Choroid plexus epithelial cell (primary cell): ENCODE data around the gene LRP11.
"Not testable (repeated sequence)": the region's sequence is repeated elsewhere in the genome, so short reads cannot be mapped to it uniquely, and the experiment has no call there.

Experiments
- DNase-seq: peaks from one replicate; pipeline ENCODE4 v3.0.0-alpha.2; 2010; ENCODE audit warnings: low read depth
- H3K4me3 ChIP-seq: 2 replicates; pipeline ENCODE4 v1.5.1; 2011; ENCODE audit warnings: low read depth, mild to moderate bottlenecking, control low read depth, low read length, moderate library complexity
- CTCF ChIP-seq: conservative IDR thresholded peaks from 2 replicates; pipeline ENCODE4 v1.5.1; 2011; ENCODE audit warnings: low read depth, mild to moderate bottlenecking, control low read depth, inconsistent platforms, low read length, moderate library complexity

LRP11 gene

DNA sequence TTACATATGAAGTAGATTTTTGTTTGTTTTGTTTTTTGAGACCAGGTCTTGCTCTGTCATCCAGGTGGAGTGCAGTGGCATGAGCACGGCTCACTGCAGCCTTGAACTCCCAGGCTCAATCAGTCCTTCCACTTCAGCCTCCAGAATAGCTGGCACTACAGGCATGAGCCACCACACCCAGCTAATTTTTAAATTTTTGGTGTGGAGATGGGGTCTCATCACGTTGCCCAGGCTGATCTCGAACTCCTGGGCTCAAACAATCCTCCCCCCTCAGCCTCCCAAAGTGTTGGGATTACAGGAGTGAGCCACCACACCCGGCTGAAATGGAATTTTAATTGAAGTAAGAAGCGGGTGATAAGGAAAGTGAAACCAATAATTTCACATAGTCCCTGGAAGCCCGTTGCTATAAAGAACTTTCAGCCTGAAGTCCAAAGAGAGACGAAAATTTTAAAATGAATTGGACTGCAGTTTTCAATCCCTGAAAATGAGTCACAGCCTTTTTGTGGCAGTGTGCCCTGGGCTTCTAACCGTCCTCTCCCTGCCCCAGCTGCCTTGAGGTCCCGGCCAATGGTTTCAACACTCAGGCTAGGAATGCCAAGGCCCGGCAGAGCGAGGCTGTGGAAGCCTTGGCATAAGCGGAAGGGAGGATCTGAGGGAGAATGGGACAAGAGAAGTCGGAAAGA is 33.0 kb upstream of the LRP11 start:
- no peak overlapping the region for H3K4me3 ChIP-seq
- DNase-seq, result peak; percentile 78
- no peak for TF ChIP-seq CTCF

DNA sequence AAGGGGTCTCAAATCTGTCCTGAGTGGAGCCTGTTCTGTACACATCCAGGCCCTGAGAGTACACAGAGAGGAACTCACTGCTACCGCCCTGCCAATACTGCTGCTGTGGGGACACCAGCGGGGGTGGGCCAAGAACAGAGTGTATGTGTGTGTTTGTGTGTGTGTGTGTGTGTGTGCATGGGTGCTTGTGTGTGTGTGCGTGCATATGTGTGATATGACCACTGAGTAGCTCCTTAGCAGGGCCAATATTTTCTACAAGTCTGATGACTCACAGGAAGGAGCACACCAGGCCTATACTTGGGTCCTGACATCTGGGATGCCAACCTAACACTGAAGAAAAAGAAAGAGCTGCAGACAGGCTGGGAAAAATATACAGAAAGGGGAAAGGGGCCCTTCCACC is 32.3 kb upstream of the LRP11 start:
- TF ChIP-seq CTCF, result no peak
- no peak overlapping the region for H3K4me3 ChIP-seq
- peak; percentile 54 for DNase-seq

GRCh38 chr6:149895833-149896271 is 31.7 kb upstream of the LRP11 start:
- H3K4me3 ChIP-seq, result no peak overlapping the region
- TF ChIP-seq CTCF, result no peak
- peak; percentile 66 for DNase-seq

GRCh38 chr6:149895048-149895590 is 31.0 kb upstream of the LRP11 start:
- no peak for TF ChIP-seq CTCF
- H3K4me3 ChIP-seq, result no peak overlapping the region
- peak; percentile 77 for DNase-seq

- DNase-seq, H3K4me3 ChIP-seq: not testable (repeated sequence)
Measured at GRCh38 chr6:149891864-149892263, 27.7 kb upstream of the LRP11 start.

DNA sequence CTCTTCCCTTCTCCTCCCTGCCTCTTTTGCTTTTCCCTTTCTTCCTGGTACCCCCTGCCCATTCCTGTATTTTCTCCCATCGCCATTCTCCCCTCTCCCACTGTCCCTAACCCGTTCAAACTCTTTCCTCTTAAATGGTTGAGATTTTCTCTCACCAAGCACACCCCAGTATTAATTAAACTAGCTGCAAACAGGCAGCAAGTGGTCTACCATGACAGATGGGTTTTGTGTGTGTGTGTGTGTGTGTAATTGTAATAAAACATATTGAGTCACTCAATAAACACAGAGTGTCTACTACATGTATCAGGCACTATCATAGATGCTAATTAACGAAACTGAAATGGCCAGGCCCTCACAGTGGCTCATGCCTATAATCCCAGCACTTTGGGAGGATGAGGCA is 27.1 kb upstream of the LRP11 start:
- no peak for TF ChIP-seq CTCF
- no peak for DNase-seq
- H3K4me3 ChIP-seq, result no peak overlapping the region

- no peak for TF ChIP-seq CTCF
- H3K4me3 ChIP-seq, result no peak overlapping the region
Measured at GRCh38 chr6:149890629-149891045, 26.5 kb upstream of the LRP11 start.

More at GRCh38 chr6:149890629-149891045, 26.5 kb upstream of the LRP11 start:
- no peak for DNase-seq
